Activated naive CD4-positive, alpha-beta T cell treated with anti-CD3 and anti-CD28 coated beads, Interleukin-2, amount 50 U/mL, for 72 hours (primary cell): ENCODE results near the gene BCR. TPM values are rescaled to one million over a fixed set of nuclear protein-coding genes. Genes with fewer than 3 reads are reported as not detected.

ENCODE experiments used
- ATAC-seq, 2 donors: fragments of 150-1000 bp; cut with Tn5 transposase; 2 replicates each; pipeline ENCODE4 v1.10.0; 2021; ENCODE audit warnings: mild to moderate bottlenecking in 2 of 2, moderate library complexity in 2 of 2
- DNase-seq, 2 donors: peaks; one replicate each; pipeline ENCODE4 v3.0.0; 2021 to 2022; ENCODE audit warnings: low spot score in 2 of 2
- H3K27ac Mint-ChIP-seq, 2 donors: one replicate each; pipeline ENCODE4 v1.8.0; 2022; ENCODE audit warnings: mild to moderate bottlenecking in 2 of 2, mixed read lengths in 2 of 2
- H3K36me3 Mint-ChIP-seq, 2 donors: one replicate each; pipeline ENCODE4 v1.8.0; 2022; ENCODE audit warnings: mixed read lengths in 2 of 2
- H3K9me3 Mint-ChIP-seq, 2 donors: one replicate each; pipeline ENCODE4 v1.8.0; 2022; ENCODE audit warnings: mixed read lengths in 2 of 2
- total RNA-seq, 2 donors: library from RNA; stranded (reverse); gene quantifications; one replicate each; pipeline ENCODE4 v1.2.3, GENCODE V29; 2022

The BCR gene
- total RNA-seq, 2 donors from 2014 or later, result 44.9 to 63.7 TPM

- H3K36me3 Mint-ChIP-seq, result no peaks in the 10 kb centered on the region
- DNase-seq, result no peak
- no peaks in the 10 kb centered on the region for H3K9me3 Mint-ChIP-seq
- H3K27ac Mint-ChIP-seq, result no peak overlapping the region
- no peak for ATAC-seq
Observed at GRCh38 chr22:23146478-23147205, 33.7 kb upstream of the BCR start.

- Mint-ChIP-seq H3K27ac (no peak overlapping the region), H3K36me3 (no peaks in the 10 kb centered on the region), H3K9me3 (no peaks in the 10 kb centered on the region)
- ATAC-seq (no peak), DNase-seq (no peak)
Observed at GRCh38 chr22:23147617-23148387, 32.5 kb upstream of the BCR start.

- H3K36me3 Mint-ChIP-seq, result no peaks in the 10 kb centered on the region
- ATAC-seq, result no peak
- H3K9me3 Mint-ChIP-seq, result no peaks in the 10 kb centered on the region
- H3K27ac Mint-ChIP-seq, result peak overlapping the region in 1 of 2 donors; percentile 15
- DNase-seq, result no peak
Observed at GRCh38 chr22:23149743-23150238, 30.5 kb upstream of the BCR start.

DNA sequence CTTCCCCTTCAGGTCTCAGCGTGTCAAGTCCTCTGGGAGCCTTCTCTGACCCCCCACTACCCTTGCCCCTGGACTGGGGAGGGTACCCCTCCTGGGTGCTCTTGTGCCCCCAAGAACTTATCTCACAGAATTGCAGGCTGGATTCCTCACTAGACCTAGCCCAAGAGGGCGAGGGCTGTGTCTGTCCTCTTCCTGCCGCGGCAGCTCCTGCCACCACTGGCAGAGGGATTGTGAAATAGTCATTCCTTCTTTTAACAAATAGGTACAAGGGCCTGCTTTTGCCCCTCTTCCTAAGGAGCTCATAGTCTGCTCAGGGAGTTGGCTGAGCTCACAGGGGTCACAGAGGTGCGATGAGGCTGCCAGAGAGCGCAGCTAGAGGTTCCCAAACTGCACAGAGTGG is 29.5 kb upstream of the BCR start:
- H3K9me3 Mint-ChIP-seq, result no peaks in the 10 kb centered on the region
- H3K27ac Mint-ChIP-seq, result no peak overlapping the region
- no peaks in the 10 kb centered on the region for H3K36me3 Mint-ChIP-seq
- no peak for DNase-seq
- no peak for ATAC-seq

DNA sequence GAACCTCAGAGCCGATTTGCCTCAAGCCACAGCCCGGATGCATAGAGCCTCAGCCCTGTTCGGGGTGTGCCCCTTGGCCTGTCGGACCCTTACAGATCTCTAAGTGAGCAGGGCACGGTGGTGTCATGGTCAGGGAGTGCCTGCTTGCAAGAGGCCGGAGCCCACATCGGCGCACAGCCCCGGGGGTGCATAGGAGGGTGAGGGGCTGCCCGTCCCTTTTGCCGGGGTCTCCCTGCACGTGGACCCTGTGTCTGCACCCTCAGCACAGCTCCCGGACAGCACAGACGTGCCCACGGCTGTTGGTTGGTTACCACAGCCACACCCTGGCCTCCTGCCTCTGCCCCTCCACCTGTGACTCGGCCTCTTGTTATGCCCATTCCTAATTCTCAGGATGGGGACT is 28.5 kb upstream of the BCR start:
- ATAC-seq, result no peak
- no peaks in the 10 kb centered on the region for H3K9me3 Mint-ChIP-seq

DNA sequence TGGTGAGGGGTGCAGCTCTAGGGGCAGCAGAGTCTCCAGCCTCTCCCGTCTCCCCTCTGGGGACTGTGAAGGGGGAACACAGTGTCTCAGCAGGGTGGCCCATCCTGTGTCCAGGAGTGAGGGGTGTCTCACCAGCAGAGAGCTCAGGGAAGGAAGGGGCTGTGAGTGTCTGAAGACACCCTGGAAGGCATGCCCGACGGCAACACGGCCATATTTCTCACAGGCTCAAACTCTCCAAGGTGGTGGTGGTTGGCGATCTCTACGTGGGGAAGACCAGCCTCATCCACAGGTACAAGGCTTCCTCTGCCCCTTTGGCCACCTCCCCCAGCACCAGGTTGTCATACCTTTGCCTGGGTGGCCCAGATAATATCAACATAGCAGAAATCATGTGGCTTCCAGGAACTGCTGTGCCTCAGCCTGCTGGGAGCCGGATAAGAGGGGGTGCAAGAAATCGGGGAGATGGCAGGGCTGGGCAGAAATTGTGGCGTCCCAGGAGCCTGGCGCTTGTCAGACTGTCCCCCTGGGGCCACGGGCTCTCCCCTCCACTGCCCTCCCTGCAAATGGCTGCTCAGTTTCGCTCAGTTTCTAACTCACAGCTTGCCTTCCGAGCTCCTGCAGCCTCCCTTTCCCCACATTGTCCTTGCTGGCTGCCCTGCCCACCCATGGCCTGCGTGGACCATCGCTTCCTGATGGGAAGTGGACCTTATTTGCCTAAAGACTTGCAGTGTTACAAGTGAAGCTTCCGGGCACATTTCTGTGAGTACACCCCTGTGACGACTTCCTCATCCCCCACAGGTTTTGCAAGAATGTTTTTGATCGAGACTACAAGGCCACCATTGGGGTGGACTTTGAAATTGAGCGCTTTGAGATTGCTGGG is 27.8 kb upstream of the BCR start:
- H3K36me3 Mint-ChIP-seq, result no peaks in the 10 kb centered on the region
- H3K9me3 Mint-ChIP-seq, result no peaks in the 10 kb centered on the region
- ATAC-seq (no peak), DNase-seq (no peak)
- H3K27ac Mint-ChIP-seq, result peak overlapping the region; percentile 31 to 87

More for the DNA sequence above, 28.5 kb upstream of the BCR start:
- Mint-ChIP-seq H3K27ac (no peak overlapping the region), H3K36me3 (no peaks in the 10 kb centered on the region)
- no peak for DNase-seq

GRCh38 chr22:23153994-23154393 is 26.3 kb upstream of the BCR start:
- Mint-ChIP-seq H3K36me3 (no peaks in the 10 kb centered on the region), H3K9me3 (no peaks in the 10 kb centered on the region), H3K27ac (peak overlapping the region in 1 of 2 donors; percentile 44)
- ATAC-seq (no peak), DNase-seq (no peak)

DNA sequence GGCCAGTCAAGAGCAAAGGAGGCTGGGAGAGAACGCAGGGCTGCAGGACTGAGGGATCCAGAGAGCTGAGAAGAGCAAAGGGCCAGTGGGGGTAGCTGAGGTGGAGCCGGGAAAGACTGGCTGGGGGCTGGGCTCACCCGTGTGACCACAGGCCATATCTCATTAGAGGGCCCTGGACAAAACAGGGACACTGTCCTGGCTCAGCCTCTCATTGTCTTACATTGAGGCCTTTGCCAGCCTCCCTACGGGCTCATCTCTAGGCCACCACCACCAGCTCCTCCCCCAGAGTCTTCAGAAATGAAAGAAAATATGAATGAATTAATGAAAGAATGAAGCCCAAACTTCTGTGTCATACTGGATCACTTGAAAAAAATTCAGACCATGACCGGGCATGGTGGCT is 25.8 kb upstream of the BCR start:
- ATAC-seq, result no peak
- Mint-ChIP-seq H3K27ac (peak overlapping the region in 1 of 2 donors; percentile 44), H3K36me3 (no peaks in the 10 kb centered on the region), H3K9me3 (no peaks in the 10 kb centered on the region)
- no peak for DNase-seq

DNA sequence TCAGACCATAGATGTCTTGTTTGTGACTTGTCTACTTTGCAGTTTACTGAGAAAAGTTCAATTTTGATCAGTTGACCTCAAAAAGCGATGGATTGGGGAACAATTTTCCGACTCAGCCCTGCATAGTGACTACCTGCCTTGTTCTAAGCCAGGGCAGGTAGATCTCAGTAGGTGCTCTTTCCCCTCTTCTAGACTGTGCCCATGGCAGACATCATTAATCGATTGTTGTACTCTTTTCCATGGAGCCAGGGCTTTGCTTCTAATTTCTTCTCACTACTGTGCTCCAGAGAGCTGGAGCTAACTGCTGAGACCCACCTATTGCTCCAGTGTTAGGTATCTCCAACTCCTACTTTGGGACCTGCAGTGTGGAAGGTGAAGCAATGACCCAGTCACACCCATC is 25.2 kb upstream of the BCR start:
- Mint-ChIP-seq H3K36me3 (no peaks in the 10 kb centered on the region), H3K27ac (peak overlapping the region in 1 of 2 donors; percentile 18), H3K9me3 (no peaks in the 10 kb centered on the region)
- ATAC-seq (no peak), DNase-seq (no peak)

GRCh38 chr22:23155831-23156230 is 24.5 kb upstream of the BCR start:
- Mint-ChIP-seq H3K27ac (no peak overlapping the region), H3K36me3 (no peaks in the 10 kb centered on the region)
- ATAC-seq, result no peak

GRCh38 chr22:23156286-23156685 is 24.0 kb upstream of the BCR start:
- no peaks in the 10 kb centered on the region for H3K36me3 Mint-ChIP-seq
- no peaks in the 10 kb centered on the region for H3K9me3 Mint-ChIP-seq
- DNase-seq (no peak), ATAC-seq (no peak)
- H3K27ac Mint-ChIP-seq, result no peak overlapping the region

More at GRCh38 chr22:23155831-23156230, 24.5 kb upstream of the BCR start:
- no peak for DNase-seq
- no peaks in the 10 kb centered on the region for H3K9me3 Mint-ChIP-seq

DNA sequence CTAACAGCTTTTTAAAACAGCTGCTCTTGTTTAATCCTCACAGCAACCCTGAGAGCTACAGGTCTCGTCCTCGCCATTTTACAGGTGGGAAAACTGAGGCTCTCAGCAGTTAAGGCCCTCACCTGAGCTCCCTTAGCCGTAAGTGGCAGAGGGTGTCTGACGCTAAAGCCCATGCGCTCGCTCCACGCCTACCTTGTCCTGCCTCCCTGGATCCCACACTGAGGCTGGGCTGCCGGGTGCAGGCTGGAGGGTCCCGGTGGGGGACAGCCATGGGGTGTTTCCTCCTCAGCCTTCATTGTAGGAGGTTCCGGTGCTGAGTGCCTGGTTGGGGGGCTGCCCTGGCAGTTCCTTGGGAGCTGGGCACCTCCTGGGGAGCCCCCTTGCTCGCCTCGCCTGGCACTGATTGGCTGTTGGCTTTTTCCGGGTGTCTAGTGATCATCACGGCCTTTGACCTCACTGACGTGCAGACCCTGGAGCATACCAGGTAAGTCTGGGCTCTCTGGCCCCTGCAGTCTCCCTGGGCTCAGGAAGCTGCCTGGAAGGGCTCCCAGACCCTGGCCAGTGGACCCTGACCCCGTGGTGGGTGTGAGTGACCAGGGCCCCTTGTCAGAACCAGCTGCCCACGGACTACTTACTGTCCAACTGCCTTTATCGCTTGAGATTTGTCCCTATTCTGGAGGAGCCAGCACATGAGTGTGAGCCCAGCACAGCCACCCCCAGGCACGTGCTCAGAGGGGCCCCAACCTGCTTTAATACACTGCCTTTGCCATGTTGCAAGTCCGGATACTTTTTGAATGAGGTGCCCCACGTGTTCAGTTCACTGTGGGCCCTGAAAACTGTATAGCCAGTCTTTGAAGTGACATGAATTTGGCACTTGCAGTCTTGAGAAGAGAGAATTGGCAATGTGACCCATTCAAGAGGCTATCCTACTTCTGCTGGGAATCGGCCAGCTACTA is 22.5 kb upstream of the BCR start:
- no peaks in the 10 kb centered on the region for H3K36me3 Mint-ChIP-seq

DNA sequence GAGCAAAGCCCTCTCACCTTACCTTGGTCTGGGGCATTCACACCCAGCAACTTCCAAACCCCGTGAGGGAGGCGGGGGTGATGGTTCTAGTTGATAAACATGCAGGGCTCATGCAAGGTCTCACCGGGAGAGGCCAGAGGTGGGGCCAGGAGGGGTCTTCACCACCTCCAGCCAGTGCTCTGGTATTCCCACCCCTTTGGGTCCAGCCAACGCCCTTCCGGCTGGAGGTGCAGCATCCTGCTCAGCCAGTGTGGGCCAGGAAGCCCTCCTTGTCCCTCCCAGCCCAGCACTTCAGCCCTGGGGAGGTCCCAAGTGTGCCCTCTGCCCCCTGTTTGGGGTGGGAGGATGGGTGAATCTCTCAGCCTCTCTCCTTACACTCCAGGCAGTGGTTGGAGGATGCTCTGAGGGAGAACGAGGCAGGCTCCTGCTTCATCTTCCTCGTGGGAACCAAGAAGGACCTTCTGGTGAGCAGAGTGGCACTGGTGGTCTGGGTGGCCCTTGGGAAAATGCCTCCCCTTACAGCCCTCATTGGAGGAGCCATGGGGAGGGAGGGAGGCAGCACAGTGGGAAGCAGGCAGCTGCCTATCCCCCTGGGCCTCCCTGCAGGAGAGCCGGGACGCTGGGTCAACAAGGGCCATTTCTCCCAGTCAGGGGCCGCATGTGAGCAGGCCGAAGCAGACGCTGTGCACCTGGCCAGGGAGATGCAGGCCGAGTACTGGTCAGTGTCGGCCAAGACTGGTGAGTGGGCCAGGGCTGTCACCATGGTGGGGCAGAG is 21.6 kb upstream of the BCR start:
- Mint-ChIP-seq H3K27ac (no peak overlapping the region), H3K36me3 (no peaks in the 10 kb centered on the region), H3K9me3 (no peaks in the 10 kb centered on the region)
- ATAC-seq (no peak), DNase-seq (no peak)

More for the DNA sequence above, 22.5 kb upstream of the BCR start:
- ATAC-seq (no peak), DNase-seq (no peak)
- Mint-ChIP-seq H3K27ac (no peak overlapping the region), H3K9me3 (no peaks in the 10 kb centered on the region)

DNA sequence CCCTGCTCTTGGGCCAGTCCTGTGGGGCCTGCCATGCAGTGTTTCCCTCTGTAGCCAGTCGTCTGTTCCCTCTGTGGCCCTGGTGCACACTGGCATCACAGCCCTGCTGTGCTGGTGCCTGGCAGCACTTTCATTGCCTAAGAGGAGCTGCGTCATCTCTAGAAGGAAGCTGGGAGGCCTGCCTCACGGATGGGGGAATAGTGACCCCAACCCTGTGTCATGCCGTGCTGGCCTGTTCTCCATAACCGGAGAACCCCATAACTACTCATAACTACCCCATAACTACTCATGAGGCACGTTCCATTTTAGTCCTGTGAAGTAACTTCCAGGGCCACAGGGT is 21.0 kb upstream of the BCR start:
- no peaks in the 10 kb centered on the region for H3K9me3 Mint-ChIP-seq
- H3K36me3 Mint-ChIP-seq, result no peaks in the 10 kb centered on the region
- H3K27ac Mint-ChIP-seq, result peak overlapping the region in 1 of 2 donors; percentile 73
- no peak for DNase-seq
- ATAC-seq, result no peak

- no peak overlapping the region for H3K27ac Mint-ChIP-seq
- ATAC-seq (no peak), DNase-seq (no peak)
- no peaks in the 10 kb centered on the region for H3K36me3 Mint-ChIP-seq
- H3K9me3 Mint-ChIP-seq, result no peaks in the 10 kb centered on the region
Observed at GRCh38 chr22:23161029-23161428, 19.3 kb upstream of the BCR start.
